K562 (cell line): Measurements from ENCODE around the gene PHPT1. TPM values are rescaled to one million over a fixed set of nuclear protein-coding genes. Genes with fewer than 3 reads are reported as not detected.

Source experiments
- ATF7 ChIP-seq: fragments of 450-650 bp; IDR thresholded peaks from 2 replicates; pipeline ENCODE4 v1.7.1; 2014; ENCODE audit warnings: mild to moderate bottlenecking, moderate library complexity
- CBFB ChIP-seq: sonication (generic); formaldehyde crosslinking; IDR thresholded peaks from 2 replicates; pipeline ENCODE4 v1.4.0; 2020; ENCODE audit warnings: mild to moderate bottlenecking, missing genetic modification reagents
- CHAMP1 ChIP-seq: fragments of 450-650 bp; IDR thresholded peaks from 2 replicates; pipeline ENCODE4 v1.6.1; 2016; ENCODE audit warnings: mild to moderate bottlenecking
- ILK ChIP-seq: fragments of 450-650 bp; IDR thresholded peaks from 2 replicates; pipeline ENCODE4 v1.6.1; 2016; ENCODE audit warnings: missing genetic modification characterization, low read depth, mild to moderate bottlenecking, missing compliant biosample characterization, moderate library complexity, borderline replicate concordance
- LARP7 ChIP-seq: fragments of 450-650 bp; IDR thresholded peaks from 2 replicates; pipeline ENCODE4 v1.6.1; 2016
- MXD1 ChIP-seq: fragments of 250-450 bp; sonication (Bioruptor Pico); IDR thresholded peaks from 2 replicates; pipeline ENCODE4 v1.8.0; 2021; ENCODE audit warnings: borderline replicate concordance, mild to moderate bottlenecking, moderate library complexity; ENCODE audit not compliant: poor library complexity, severe bottlenecking
- MYC ChIP-seq, 2 experiments: fragments of 250-450 bp in 1 of 2; sonication (Bioruptor Pico) in 1 of 2; IDR thresholded peaks; 2 replicates each; pipeline versions ENCODE4 v1.5.1 to v1.6.1; 2012 to 2021; ENCODE audit warnings: low read depth in 2 of 2, borderline replicate concordance in 1 of 2, improper control_type of control experiment in 1 of 2, low read length in 1 of 2, mild to moderate bottlenecking in 1 of 2, moderate library complexity in 1 of 2
- NFE2L1 ChIP-seq: fragments of 450-650 bp; IDR thresholded peaks from 2 replicates; pipeline ENCODE4 v1.6.1; 2016; ENCODE audit warnings: missing genetic modification characterization, low read depth, mild to moderate bottlenecking, missing compliant biosample characterization, moderate library complexity, borderline replicate concordance
- SRF ChIP-seq, 2 experiments: fragments of 250-450, 450-650 bp in 1 of 2; sonication (Bioruptor Pico) in 1 of 2; sonication (generic) in 1 of 2; formaldehyde crosslinking; IDR thresholded peaks; 2 replicates each; pipeline versions ENCODE4 v1.5.0 to v1.5.1; 2020 to 2022; ENCODE audit warnings: mild to moderate bottlenecking in 1 of 2, missing genetic modification reagents in 1 of 2
- TRIM28 ChIP-seq: fragments of 450-650 bp; IDR thresholded peaks from 2 replicates; pipeline ENCODE4 v1.6.1; 2017
- ZNF347 ChIP-seq: fragments of 450-650 bp; formaldehyde crosslinking; IDR thresholded peaks from 2 replicates; pipeline ENCODE4 v1.4.0; 2020; ENCODE audit warnings: low read depth, mild to moderate bottlenecking, moderate library complexity
- ZNF408 ChIP-seq: fragments of 250-450 bp; sonication (Bioruptor Pico); IDR thresholded peaks from 2 replicates; pipeline ENCODE4 v1.4.0; 2020; ENCODE audit warnings: low read depth, mild to moderate bottlenecking, moderate library complexity
- ZNF740 ChIP-seq, 3 experiments: fragments of 200-800 bp in 1 of 3; sonication (Bioruptor generic) in 1 of 3; sonication (generic) in 1 of 3; formaldehyde crosslinking in 1 of 3; IDR thresholded peaks; 2 replicates each; pipeline versions ENCODE4 v1.6.1 to v1.8.0; 2016 to 2022; ENCODE audit warnings: mild to moderate bottlenecking in 2 of 3, missing compliant biosample characterization in 2 of 3, missing genetic modification characterization in 2 of 3, missing genetic modification reagents in 1 of 3
- polyA plus RNA-seq, 8 experiments: library from polyadenylated mRNA; depleted of rRNA in 4 of 8; stranded (reverse) in 5 of 8; unstranded in 3 of 8; fragments of >200 nt; fragmentation: Nextera tagmentation in 2 of 8; fragmentation: Illumina TruSeq in 1 of 8; extraction: Ambion mirVana in 2 of 8; extraction: Trizol in 1 of 8; gene quantifications; 2 replicates each; pipeline versions ENCODE4 v1.2.1 to v1.2.3, GENCODE V29; 2011 to 2014; ENCODE audit warnings: inconsistent platforms in 1 of 8, missing spikeins in 1 of 8
- total RNA-seq, 7 experiments: library from RNA; depleted of rRNA in 6 of 7; stranded (reverse); fragments of >200 nt in 6 of 7; fragmentation: Illumina TruSeq in 2 of 7; extraction: Trizol in 2 of 7; gene quantifications; 2 replicates each; pipeline versions ENCODE4 v1.2.1 to v1.2.3, GENCODE V29; 2011 to 2021; ENCODE audit warnings: low replicate concordance in 1 of 7
- TF ChIP-seq, protein P1 (sequence below): fragments of 250-450 bp; sonication (Bioruptor Pico); IDR thresholded peaks from 2 replicates; pipeline ENCODE4 v1.4.0; 2020; ENCODE audit warnings: borderline replicate concordance
- TF ChIP-seq, protein P2 (sequence below): IDR thresholded peaks from 3 replicates; pipeline ENCODE4 v1.6.1; 2011; ENCODE audit warnings: borderline replicate concordance, mild to moderate bottlenecking, moderate library complexity; ENCODE audit not compliant: insufficient read length; ENCODE audit errors: extremely low read depth

The PHPT1 gene
- total and polyA plus RNA-seq, 9 of the 15 experiments (the other 6 are each of a cell fraction or from before 2014, with no cell fraction given), result 20.9 to 166 (median 129) TPM

DNA sequence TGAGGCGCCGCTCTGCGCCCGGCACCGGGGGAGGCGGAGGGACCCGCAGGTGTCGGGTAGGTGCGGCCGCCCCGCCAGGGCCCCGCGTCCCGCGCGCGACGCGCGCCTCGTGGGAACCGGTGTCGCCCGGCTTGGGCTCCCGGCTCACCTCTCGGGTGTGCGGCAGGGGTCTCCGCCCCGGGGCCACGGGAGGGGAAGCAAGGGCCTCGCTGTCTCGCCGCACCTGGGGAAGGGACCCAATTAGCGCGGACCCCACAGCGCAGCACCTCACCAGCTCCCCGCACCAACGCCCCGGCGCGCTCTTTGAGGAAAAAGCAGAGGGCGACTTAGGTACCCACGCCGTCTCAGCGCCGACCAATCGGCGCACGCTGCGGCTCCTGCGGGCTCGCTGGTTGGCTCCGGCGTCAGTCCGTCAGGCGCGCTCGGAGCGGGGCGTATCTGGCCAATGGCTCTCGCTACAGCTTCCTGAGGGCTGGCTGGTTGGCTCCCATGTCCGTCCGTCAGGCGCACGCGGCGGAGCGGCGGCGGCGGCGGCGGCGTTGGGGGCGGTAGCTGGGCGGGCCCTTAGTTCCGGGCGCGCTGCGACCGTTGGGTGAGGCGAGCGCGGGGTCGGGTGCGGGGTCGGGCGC, 36.9 kb downstream of the PHPT1 start, which contains the start of gene TRAF2 (continued):
- no peak for TF ChIP-seq CBFB
- no peak for TF ChIP-seq SRF (CRISPR knock-in tag; IDR thresholded peaks at IDR 0.05)
- TF ChIP-seq, protein P1, sequence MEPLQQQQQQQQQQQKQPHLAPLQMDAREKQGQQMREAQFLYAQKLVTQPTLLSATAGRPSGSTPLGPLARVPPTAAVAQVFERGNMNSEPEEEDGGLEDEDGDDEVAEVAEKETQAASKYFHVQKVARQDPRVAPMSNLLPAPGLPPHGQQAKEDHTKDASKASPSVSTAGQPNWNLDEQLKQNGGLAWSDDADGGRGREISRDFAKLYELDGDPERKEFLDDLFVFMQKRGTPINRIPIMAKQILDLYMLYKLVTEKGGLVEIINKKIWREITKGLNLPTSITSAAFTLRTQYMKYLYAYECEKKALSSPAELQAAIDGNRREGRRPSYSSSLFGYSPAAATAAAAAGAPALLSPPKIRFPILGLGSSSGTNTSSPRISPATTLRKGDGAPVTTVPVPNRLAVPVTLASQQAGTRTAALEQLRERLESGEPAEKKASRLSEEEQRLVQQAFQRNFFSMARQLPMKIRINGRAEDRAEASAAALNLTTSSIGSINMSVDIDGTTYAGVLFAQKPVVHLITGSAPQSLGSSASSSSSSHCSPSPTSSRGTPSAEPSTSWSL (CRISPR knock-in tag), result no peak
- peak; percentile 70 for TF ChIP-seq ATF7
- TF ChIP-seq, protein P2, sequence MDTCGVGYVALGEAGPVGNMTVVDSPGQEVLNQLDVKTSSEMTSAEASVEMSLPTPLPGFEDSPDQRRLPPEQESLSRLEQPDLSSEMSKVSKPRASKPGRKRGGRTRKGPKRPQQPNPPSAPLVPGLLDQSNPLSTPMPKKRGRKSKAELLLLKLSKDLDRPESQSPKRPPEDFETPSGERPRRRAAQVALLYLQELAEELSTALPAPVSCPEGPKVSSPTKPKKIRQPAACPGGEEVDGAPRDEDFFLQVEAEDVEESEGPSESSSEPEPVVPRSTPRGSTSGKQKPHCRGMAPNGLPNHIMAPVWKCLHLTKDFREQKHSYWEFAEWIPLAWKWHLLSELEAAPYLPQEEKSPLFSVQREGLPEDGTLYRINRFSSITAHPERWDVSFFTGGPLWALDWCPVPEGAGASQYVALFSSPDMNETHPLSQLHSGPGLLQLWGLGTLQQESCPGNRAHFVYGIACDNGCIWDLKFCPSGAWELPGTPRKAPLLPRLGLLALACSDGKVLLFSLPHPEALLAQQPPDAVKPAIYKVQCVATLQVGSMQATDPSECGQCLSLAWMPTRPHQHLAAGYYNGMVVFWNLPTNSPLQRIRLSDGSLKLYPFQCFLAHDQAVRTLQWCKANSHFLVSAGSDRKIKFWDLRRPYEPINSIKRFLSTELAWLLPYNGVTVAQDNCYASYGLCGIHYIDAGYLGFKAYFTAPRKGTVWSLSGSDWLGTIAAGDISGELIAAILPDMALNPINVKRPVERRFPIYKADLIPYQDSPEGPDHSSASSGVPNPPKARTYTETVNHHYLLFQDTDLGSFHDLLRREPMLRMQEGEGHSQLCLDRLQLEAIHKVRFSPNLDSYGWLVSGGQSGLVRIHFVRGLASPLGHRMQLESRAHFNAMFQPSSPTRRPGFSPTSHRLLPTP, result no peak
- TF ChIP-seq ILK, result no peak
- no peak for TF ChIP-seq MXD1 (CRISPR knock-in tag)
- no peak for TF ChIP-seq NFE2L1 (tag)
- TF ChIP-seq MYC (IDR thresholded peaks at IDR 0.05; ENCODE audit: low read depth, low read length), result peak; percentile 86
- TF ChIP-seq MYC (CRISPR knock-in tag; IDR thresholded peaks at IDR 0.05; ENCODE audit: borderline replicate concordance, low read depth), result no peak
- no peak for TF ChIP-seq ZNF408 (CRISPR knock-in tag)
- no peak for TF ChIP-seq ZNF740 (CRISPR knock-in tag; IDR thresholded peaks at IDR 0.05)
- TF ChIP-seq ZNF740 (tag; IDR thresholded peaks at IDR 0.05), result no peak
- no peak for TF ChIP-seq ZNF347
- no peak for TF ChIP-seq TRIM28
- no peak for TF ChIP-seq CHAMP1
- TF ChIP-seq LARP7, result no peak
